ENCODE measurements around the gene RNU1-1.
"Not testable (repeated sequence)": the region's sequence is repeated elsewhere in the genome, so short reads cannot be mapped to it uniquely, and the experiment has no call there.

Gene RNU1-1

GRCh38 chr1:16493731-16494130, 20.4 kb downstream of the RNU1-1 start:
- DNase-seq (ENCODE audit: low read depth in 3 of 3) = not testable (repeated sequence)

- not testable (repeated sequence) for DNase-seq (ENCODE audit: low read depth in 3 of 3)
Measured at GRCh38 chr1:16492937-16493336, 21.1 kb downstream of the RNU1-1 start.

- DNase-seq (ENCODE audit: low read depth in 3 of 3) = no peak
Measured at GRCh38 chr1:16491056-16491675, 22.9 kb downstream of the RNU1-1 start.

- not testable (repeated sequence) for DNase-seq (ENCODE audit: low read depth in 3 of 3)
Measured at GRCh38 chr1:16489195-16489880, 24.7 kb downstream of the RNU1-1 start.

- DNase-seq (ENCODE audit: low read depth in 3 of 3) = not testable (repeated sequence)
Measured at GRCh38 chr1:16487011-16487410, 27.1 kb downstream of the RNU1-1 start.

- DNase-seq (ENCODE audit: low read depth in 3 of 3) = not testable (repeated sequence)
Measured at GRCh38 chr1:16486316-16486715, 27.8 kb downstream of the RNU1-1 start.

- DNase-seq (ENCODE audit: low read depth in 3 of 3) = no peak
Measured at GRCh38 chr1:16484931-16485330, 29.2 kb downstream of the RNU1-1 start.

GRCh38 chr1:16484501-16484835, 29.6 kb downstream of the RNU1-1 start:
- no peak for DNase-seq (ENCODE audit: low read depth in 3 of 3)

- not testable (repeated sequence) for DNase-seq (ENCODE audit: low read depth in 3 of 3)
Measured at GRCh38 chr1:16483639-16484500, 30.2 kb downstream of the RNU1-1 start.

GRCh38 chr1:16483146-16483545, 30.9 kb downstream of the RNU1-1 start:
- not testable (repeated sequence) for DNase-seq (ENCODE audit: low read depth in 3 of 3)

- no peak for DNase-seq (ENCODE audit: low read depth in 3 of 3)
Measured at GRCh38 chr1:16478091-16478490, 36.0 kb downstream of the RNU1-1 start.

- DNase-seq (ENCODE audit: low read depth in 3 of 3) = not testable (repeated sequence)
Measured at GRCh38 chr1:16475771-16476770, 38.0 kb downstream of the RNU1-1 start.

GRCh38 chr1:16474891-16475290, 39.2 kb downstream of the RNU1-1 start:
- not testable (repeated sequence) for DNase-seq (ENCODE audit: low read depth in 3 of 3)

- DNase-seq (ENCODE audit: low read depth in 3 of 3) = no peak
Measured at GRCh38 chr1:16474166-16474800, 39.8 kb downstream of the RNU1-1 start.

GRCh38 chr1:16468558-16468957, 45.5 kb downstream of the RNU1-1 start:
- no peak for DNase-seq (ENCODE audit: low read depth in 3 of 3)

- no peak for DNase-seq (ENCODE audit: low read depth in 3 of 3)
Measured at GRCh38 chr1:16464917-16465625, 49.0 kb downstream of the RNU1-1 start.
